Ovary (tissue), 9 donors: ENCODE data around the gene HLTF. TPM values are rescaled to one million over a fixed set of nuclear protein-coding genes. Genes with fewer than 3 reads are reported as not detected.

Experiments used
- DNase-seq, 5 donors: peaks; one replicate each; pipeline ENCODE4 v3.0.0-alpha.2; 2019 to 2020
- H3K27ac ChIP-seq, 2 donors: fragments of 200-600 bp; one replicate each; pipeline versions ENCODE4 v1.5.1 to v1.8.0; 2019 to 2022
- H3K27me3 ChIP-seq: fragments of 200-600 bp; one replicate; pipeline ENCODE4 v1.8.0; 2022
- H3K36me3 ChIP-seq: fragments of 200-600 bp; sonication (generic); one replicate; pipeline ENCODE4 v1.5.1; 2019
- H3K4me1 ChIP-seq: one replicate; pipeline ENCODE4 v1.8.1; 2013; ENCODE audit warnings: mild to moderate bottlenecking, moderate library complexity; ENCODE audit not compliant: insufficient read depth
- H3K4me3 ChIP-seq: fragments of 200-600 bp; sonication (generic); one replicate; pipeline ENCODE4 v1.5.1; 2017
- H3K9me3 ChIP-seq, 2 donors: fragments of 200-600 bp in 1 of 2; sonication (generic) in 1 of 2; one replicate each; pipeline versions ENCODE4 v1.5.1 to v1.8.1; 2013 to 2019; ENCODE audit warnings: mild to moderate bottlenecking in 1 of 2, moderate library complexity in 1 of 2
- EP300 ChIP-seq: sonication (generic); formaldehyde crosslinking; IDR thresholded peaks from one replicate; pipeline ENCODE4 v1.6.1; 2017; ENCODE audit warnings: antibody characterized with exemption
- POLR2A ChIP-seq: fragments of 450-650 bp; IDR thresholded peaks from one replicate; pipeline ENCODE4 v1.6.1; 2017; ENCODE audit warnings: antibody characterized with exemption, mild to moderate bottlenecking, moderate library complexity
- WGBS, 3 donors: extraction: QIAGEN DNeasy Blood & Tissue Kit in 1 of 3; methylation state at CpG; one replicate each; pipeline versions ENCODE4 v1.1.5 to v1.1.7; 2013 to 2017; 5-methylcytosine and 5-hydroxymethylcytosine counted together
- intact Hi-C, 4 donors: fragments of 100-400 bp; cut with DNase I; formaldehyde crosslinking; loops; one replicate each; pipeline versions ENCODE4 v1.11.0 to v1.15.1; 2022 to 2023
- polyA plus RNA-seq, 2 donors: library from polyadenylated mRNA; stranded (reverse); fragments of 200-250 nt in 1 of 2; fragments of 350-450 nt in 1 of 2; fragmentation: Illumina TruSeq in 1 of 2; extraction: RNeasy Lipid Tissue Mini Kit (QIAGEN cat#74804) in 1 of 2; gene quantifications; one replicate each; pipeline ENCODE4 v1.2.3, GENCODE V29; 2013 to 2014
- total RNA-seq, 7 donors: library from RNA; depleted of rRNA in 2 of 7; stranded (reverse); fragments of >200 nt in 2 of 7; fragmentation: NEBNext Ultra II Directional in 3 of 7; extraction: Animal tissue kit (Norgen Biotek cat#: 25700) in 3 of 7; gene quantifications; one replicate each; pipeline versions ENCODE4 v1.1.0 to v1.2.4, GENCODE V29; 2016 to 2023
- TF ChIP-seq, protein P1 (sequence below), 3 donors: fragments of 450-650 bp in 2 of 3; fragments of 200-600 bp in 1 of 3; IDR thresholded peaks; one replicate each; pipeline versions ENCODE4 v1.5.1 to v1.8.0; 2016 to 2022; ENCODE audit warnings: antibody characterized with exemption in 3 of 3, mild to moderate bottlenecking in 1 of 3
- donor health status: DM: no; HTN: no; CAD: no; lungs with moderate emphysema.
- donor health status: DM: no; HTN: no; CAD: no.
- donor health status: Bipolar disorder and iron deficiency.
- donor health status: DM: yes; HTN: yes; CAD: no.
- donor health status: DM: no; HTN: no; CAD: no.
- donor health status: DM: yes; HTN: yes; CAD: no.

Gene HLTF
- total and polyA plus RNA-seq, 9 donors: 11.3 to 35.3 (median 31.0) TPM

DNA sequence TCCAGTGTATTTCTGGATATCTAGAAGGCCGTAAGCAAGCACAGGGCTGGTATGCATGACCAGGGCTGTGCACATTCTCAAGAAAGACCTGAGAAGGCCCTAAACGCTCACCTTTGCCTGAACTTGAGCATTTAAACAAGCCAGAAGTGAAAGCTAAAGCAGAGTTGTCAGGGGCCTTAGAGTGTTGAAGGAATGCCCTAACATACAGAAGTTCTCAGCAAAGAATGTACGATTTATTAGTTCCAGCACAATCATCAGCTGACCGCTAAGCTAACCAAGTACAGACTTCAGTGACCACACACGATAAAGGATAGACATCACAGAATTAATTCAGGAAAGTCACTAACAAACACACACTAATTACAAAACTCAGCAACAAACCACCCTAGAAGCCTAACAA, 8.7 kb downstream of the HLTF start:
- no peak overlapping the region for H3K4me3 ChIP-seq
- TF ChIP-seq, protein P1, sequence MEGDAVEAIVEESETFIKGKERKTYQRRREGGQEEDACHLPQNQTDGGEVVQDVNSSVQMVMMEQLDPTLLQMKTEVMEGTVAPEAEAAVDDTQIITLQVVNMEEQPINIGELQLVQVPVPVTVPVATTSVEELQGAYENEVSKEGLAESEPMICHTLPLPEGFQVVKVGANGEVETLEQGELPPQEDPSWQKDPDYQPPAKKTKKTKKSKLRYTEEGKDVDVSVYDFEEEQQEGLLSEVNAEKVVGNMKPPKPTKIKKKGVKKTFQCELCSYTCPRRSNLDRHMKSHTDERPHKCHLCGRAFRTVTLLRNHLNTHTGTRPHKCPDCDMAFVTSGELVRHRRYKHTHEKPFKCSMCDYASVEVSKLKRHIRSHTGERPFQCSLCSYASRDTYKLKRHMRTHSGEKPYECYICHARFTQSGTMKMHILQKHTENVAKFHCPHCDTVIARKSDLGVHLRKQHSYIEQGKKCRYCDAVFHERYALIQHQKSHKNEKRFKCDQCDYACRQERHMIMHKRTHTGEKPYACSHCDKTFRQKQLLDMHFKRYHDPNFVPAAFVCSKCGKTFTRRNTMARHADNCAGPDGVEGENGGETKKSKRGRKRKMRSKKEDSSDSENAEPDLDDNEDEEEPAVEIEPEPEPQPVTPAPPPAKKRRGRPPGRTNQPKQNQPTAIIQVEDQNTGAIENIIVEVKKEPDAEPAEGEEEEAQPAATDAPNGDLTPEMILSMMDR (IDR thresholded peaks at IDR 0.05): no peak
- no peak for TF ChIP-seq EP300
- no peak for TF ChIP-seq POLR2A
- H3K27me3 ChIP-seq: no peaks in the 10 kb centered on the region
- no peaks in the 10 kb centered on the region for H3K36me3 ChIP-seq
- H3K9me3 ChIP-seq: no peaks in the 10 kb centered on the region
- WGBS, 3 donors: 38 to 47% (median 40%) methylated on average over 5 of the region's 5 CpGs
- no peak for DNase-seq
- intact Hi-C loops: no loop called here
- H3K4me1 ChIP-seq: no peaks in the 10 kb centered on the region
- H3K27ac ChIP-seq: no peak overlapping the region

DNA sequence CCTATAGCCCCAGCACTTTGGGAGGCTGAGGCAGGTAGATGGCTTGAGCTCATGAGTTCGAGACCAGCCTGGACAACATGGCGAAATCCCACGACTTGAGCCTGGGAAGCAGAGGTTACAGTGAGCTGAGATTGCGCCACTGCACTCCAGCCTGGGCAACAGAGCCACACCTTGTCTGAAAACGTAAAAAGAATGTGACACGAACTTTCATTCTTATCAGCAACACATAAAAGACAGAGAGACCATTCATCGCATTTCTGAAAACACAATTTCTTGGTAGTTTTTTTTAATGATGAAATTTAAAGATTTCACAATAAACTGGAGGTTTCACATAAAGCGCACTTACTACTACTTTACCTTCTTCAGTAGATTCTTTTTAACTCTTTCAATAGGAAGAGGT, 18.4 kb downstream of the HLTF start:
- TF ChIP-seq, protein P1 (IDR thresholded peaks at IDR 0.05): no peak
- TF ChIP-seq POLR2A: no peak
- no peak for TF ChIP-seq EP300
- Histone ChIP-seq H3K9me3 (no peaks in the 10 kb centered on the region), H3K4me1 (no peaks in the 10 kb centered on the region), H3K27me3 (no peaks in the 10 kb centered on the region), H3K36me3 (no peaks in the 10 kb centered on the region), H3K27ac (no peak overlapping the region), H3K4me3 (no peak overlapping the region)
- intact Hi-C loops: no loop called here
- DNase-seq: no peak
- 93 to 96% (median 95%) methylated on average over 8 of the region's 8 CpGs for WGBS, 3 donors

DNA sequence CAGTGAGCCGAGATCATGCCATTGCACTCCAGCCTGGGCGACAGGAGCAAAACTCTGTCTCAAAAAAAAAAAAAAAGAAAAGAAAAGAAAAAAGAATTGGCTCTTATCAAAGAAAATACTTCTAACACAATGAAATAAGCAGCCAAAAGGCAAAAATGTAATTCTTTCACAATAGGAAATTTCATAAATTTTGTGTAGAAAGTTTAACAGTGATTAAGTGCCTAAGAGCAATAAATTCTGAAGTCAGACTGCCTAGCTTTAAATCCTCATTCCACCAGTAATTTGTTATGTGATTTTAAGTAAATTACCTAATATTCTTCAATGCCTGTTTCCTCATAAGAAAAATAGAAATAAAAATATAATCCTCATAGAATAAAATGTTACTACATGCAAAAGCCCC, 24.6 kb downstream of the HLTF start:
- Histone ChIP-seq H3K27me3 (no peaks in the 10 kb centered on the region), H3K4me3 (no peak overlapping the region), H3K4me1 (no peaks in the 10 kb centered on the region), H3K9me3 (no peaks in the 10 kb centered on the region), H3K36me3 (no peaks in the 10 kb centered on the region), H3K27ac (no peak overlapping the region)
- intact Hi-C loops: no loop called here
- TF ChIP-seq EP300 (no peak), POLR2A (no peak)
- TF ChIP-seq, protein P1 (IDR thresholded peaks at IDR 0.05): no peak
- no peak for DNase-seq
- 77 to 89% (median 83%) methylated on average over 2 of the region's 2 CpGs for WGBS, 3 donors

DNA sequence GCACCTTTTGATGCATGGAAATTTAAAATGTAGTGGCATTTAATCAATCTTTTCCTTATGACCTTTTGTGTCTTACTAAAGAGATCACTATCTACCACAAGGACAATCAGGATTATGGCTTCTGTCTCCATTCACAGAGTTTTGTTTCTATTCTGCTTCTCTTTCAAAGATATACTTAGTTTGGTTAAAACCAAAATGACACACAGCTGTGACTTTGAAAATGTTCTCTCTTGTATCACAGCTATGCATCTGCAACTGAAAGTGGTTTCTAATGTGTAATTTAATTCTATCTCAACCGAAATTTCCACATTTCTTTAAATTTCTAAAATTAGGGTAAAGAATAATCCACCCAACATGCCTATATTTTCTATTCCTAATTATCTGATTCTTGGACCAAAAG, 27.7 kb downstream of the HLTF start:
- Histone ChIP-seq H3K27ac (no peak overlapping the region), H3K4me3 (no peak overlapping the region), H3K36me3 (no peaks in the 10 kb centered on the region), H3K9me3 (no peaks in the 10 kb centered on the region), H3K27me3 (no peaks in the 10 kb centered on the region), H3K4me1 (no peaks in the 10 kb centered on the region)
- DNase-seq: no peak
- TF ChIP-seq EP300: no peak
- no peak for TF ChIP-seq POLR2A
- TF ChIP-seq, protein P1 (IDR thresholded peaks at IDR 0.05): no peak
- intact Hi-C loops: no loop called here
- WGBS, 3 donors: 92 to 97% (median 92%) methylated on average over 1 of the region's 1 CpG

DNA sequence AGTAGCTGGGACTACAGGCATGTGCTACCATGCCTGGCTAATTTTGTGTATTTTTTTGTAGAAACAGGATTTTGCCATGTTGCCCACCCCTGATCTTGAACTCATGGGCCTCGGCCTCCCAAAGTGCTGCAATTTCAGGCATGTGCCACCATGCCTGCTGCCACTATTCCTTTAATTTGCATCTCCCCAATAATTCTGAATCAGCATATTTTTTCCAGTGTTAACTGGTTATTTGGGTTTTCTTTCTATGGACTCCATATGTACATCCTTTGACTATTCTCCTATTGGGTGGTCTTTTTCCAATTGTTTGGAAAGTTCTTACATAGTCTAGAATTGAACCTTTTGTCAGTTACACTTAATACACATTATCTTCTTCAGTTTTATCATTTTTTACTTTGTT, 28.1 kb downstream of the HLTF start:
- no peaks in the 10 kb centered on the region for H3K4me1 ChIP-seq
- intact Hi-C loops: no loop called here
- H3K4me3 ChIP-seq: no peak overlapping the region
- no peak for DNase-seq
- H3K27ac ChIP-seq: no peak overlapping the region
- no peak for TF ChIP-seq EP300
- TF ChIP-seq, protein P1 (IDR thresholded peaks at IDR 0.05): no peak
- TF ChIP-seq POLR2A: no peak
- 94 to 97% (median 96%) methylated on average over 1 of the region's 1 CpG for WGBS, 3 donors
- H3K36me3 ChIP-seq: no peaks in the 10 kb centered on the region
- no peaks in the 10 kb centered on the region for H3K9me3 ChIP-seq
- H3K27me3 ChIP-seq: no peaks in the 10 kb centered on the region
